ENCODE measurements around the gene MYL4.

Gene MYL4

DNA sequence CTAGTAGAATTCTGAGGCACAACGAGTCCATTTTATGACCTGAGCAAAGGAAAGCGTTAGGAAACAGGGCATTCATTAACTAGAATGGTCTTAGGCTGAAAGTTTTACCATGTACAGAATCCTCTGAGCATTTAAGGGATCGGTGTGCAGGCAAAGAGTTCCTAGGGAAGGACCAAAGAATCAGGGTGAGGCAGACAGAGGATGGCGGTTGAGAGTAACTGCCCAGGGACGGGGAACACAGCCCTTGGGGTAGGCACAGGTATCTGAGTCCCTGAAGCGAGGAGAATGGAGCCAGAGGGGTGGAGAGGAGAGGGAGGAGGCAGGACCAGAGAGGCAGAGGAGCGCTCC lies 30.4 kb downstream of the MYL4 start:
- no peaks in the 10 kb centered on the region for H3K9me3 Mint-ChIP-seq
- DNase-seq (no peak), ATAC-seq (no peak)
- H3K27ac Mint-ChIP-seq = peak overlapping the region in 1 of 2 donors; percentile 41
- H3K27me3 Mint-ChIP-seq = no peaks in the 10 kb centered on the region
- H3K4me1 Mint-ChIP-seq = peaks cover 13% of the 10 kb centered on the region
- no peak overlapping the region for H3K4me3 Mint-ChIP-seq

DNA sequence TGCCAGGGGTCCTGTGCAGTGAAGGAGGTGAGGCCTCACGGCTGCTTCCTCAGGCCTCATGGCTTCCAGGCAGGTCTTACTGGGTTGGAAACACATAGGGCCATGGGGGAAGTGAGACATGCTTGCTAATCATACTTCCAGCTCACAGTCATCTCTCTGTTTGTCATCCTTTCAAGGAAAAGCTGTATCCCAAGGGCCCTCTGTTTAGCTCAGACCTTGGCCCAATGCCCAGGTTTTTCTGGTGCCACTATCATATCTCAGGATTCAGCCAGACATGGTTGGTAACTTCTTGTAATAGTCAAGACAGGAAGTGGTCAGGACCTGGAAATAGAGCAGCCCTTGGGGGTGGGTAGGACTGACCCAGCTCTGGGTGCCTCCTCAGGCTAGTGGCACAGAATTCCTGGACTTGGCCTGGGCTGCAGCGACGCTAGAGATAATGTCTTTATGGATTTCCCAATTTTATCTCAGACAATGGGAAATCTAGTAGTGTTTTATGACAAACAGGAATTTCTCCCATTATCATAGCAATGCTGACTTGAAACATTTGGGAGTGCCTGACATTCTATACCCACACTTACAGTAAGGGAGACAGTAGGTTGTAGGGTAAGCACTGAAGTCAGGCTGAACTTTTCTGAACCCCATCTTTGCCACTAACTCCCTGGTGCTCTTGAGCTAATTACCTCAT lies 31.0 kb downstream of the MYL4 start:
- H3K9me3 Mint-ChIP-seq = no peaks in the 10 kb centered on the region
- peaks cover 13% of the 10 kb centered on the region for H3K4me1 Mint-ChIP-seq
- no peak for ATAC-seq
- no peak overlapping the region for H3K4me3 Mint-ChIP-seq
- DNase-seq = no peak
- H3K27ac Mint-ChIP-seq = no peak overlapping the region
- peaks cover 4% of the 10 kb centered on the region for H3K27me3 Mint-ChIP-seq

DNA sequence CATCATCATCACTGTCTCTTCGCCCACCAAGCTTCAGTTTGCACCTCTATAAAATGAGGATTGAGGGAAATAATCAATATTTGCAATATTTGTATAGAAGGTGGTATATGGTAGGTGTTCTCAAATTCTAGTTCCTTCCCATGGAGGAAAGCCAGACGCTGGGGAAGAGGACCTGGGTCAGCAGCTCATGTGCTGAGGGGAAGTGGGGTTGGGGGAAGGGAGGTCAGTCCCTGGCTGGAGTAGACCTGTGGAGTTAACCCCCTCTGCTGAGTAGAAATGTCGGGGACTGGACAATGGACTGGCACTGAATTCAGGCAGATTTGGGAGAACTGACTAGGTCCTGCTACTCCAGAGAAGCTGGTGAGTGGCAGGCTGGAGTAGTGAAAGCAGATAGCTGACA lies 31.7 kb downstream of the MYL4 start:
- Mint-ChIP-seq H3K27me3 (peaks cover 11% of the 10 kb centered on the region), H3K4me3 (no peak overlapping the region), H3K9me3 (no peaks in the 10 kb centered on the region), H3K27ac (no peak overlapping the region), H3K4me1 (peaks cover 13% of the 10 kb centered on the region)
- no peak for DNase-seq
- ATAC-seq = no peak

DNA sequence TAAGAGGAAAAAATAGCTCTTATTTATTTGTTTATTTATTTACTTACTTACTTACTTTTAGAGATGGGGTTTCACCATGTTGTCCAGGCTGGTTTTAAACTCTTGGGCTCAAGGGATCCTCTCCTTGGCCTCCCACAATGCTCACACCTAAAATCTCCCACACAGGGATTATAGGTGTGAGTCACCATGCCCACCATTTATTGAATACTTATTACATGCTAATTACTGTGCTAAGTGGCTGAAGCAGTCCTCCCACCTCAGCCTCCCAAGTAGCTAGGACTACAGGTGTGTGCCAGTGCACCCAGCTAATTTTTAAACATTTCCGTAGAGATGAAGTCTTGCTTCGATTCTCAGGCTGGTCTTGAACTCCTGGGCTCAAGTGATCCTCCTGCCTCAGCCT lies 33.5 kb downstream of the MYL4 start:
- Mint-ChIP-seq H3K27ac (no peak overlapping the region), H3K27me3 (peaks cover 22% of the 10 kb centered on the region), H3K9me3 (no peaks in the 10 kb centered on the region), H3K4me1 (peaks cover 13% of the 10 kb centered on the region), H3K4me3 (no peak overlapping the region)
- ATAC-seq = no peak
- no peak for DNase-seq

DNA sequence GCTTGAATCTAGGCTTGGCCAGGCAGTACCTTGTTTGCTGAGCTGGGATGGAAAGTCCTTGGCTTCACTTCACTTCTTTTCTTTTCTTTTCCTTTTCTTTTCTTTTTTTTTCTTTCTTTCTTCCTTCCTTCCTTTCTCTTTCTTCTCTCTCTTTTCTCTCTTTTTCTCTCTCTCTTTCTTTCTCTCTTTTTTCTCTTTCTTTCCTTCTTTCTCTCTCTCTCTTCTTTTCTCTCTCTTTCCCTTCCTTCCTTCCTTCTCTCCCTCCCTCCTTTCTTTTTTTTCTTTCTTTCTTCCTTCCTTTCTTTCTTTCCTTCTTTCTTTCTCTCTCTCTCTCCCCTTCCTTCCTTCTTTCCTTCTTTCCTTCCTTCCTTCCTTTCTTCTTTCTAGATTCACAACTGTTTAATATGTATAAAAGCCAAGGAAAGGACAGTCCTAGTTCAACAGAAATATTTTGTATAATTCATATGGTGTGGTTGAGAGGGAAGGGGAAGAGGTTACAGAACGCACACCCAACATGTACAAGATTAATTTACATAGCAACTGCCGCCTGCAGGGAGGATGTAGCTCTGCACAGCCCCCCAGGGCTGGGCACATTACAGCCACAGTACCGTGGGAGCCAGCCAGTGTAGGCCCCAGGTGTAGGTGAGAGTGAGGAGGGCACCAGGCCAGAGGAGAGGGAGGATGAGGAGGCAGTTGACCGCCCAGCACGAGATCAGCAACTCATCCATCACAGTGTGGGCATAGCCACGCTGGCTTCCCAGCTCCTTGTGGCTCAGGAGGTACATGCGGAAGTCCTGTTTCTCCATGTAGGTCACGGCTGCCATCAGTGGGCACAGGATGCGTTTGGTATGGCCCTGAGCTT lies 34.8 kb downstream of the MYL4 start:
- DNase-seq (no peak), ATAC-seq (no peak)
- Mint-ChIP-seq H3K27me3 (peaks cover 22% of the 10 kb centered on the region), H3K9me3 (no peaks in the 10 kb centered on the region), H3K4me3 (no peak overlapping the region), H3K27ac (no peak overlapping the region), H3K4me1 (peaks cover 13% of the 10 kb centered on the region)

DNA sequence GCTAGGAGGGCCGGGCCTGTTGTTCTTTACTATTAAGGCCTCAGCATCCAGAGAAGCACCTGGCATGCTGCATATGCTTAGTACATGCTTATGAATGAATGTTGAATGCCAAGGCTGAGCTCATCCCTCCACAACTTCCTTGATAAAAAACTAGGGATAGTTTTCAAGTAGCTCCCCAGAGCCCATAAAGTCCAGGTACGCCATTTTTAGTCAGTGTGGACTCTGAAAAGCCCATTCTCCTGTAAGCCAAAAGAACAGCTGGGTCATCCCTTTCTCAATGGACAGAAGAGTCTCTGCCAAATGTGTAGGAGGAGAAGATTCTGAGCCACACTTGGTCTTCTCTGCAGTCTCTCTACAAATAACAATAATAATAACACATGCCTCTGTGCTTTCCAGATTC lies 35.5 kb downstream of the MYL4 start:
- DNase-seq = no peak
- ATAC-seq = no peak
- H3K9me3 Mint-ChIP-seq = no peaks in the 10 kb centered on the region
- H3K27ac Mint-ChIP-seq = no peak overlapping the region
- no peak overlapping the region for H3K4me3 Mint-ChIP-seq
- H3K27me3 Mint-ChIP-seq = peaks cover 22% of the 10 kb centered on the region
- H3K4me1 Mint-ChIP-seq = peaks cover 9% of the 10 kb centered on the region

DNA sequence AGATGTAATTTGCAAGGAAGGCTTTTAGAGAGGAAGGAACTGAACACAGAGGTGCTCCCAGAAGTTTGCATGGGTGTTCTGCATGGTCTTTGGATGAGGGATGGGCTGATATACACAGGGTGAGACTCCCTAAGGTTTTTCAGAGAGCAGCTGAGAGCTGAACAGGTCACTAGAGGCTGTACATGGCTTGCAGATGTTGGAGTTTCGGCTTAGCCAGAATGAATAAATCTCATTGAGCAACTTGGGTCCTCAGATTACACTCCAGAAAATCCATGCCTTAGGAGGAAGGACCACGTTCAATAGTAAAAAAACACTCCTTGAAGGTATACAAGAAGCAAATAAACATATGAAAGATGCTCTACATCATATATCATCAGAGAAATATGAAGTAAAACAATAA lies 37.0 kb downstream of the MYL4 start:
- Mint-ChIP-seq H3K27me3 (peaks cover 29% of the 10 kb centered on the region), H3K27ac (no peak overlapping the region), H3K4me1 (no peaks in the 10 kb centered on the region), H3K9me3 (no peaks in the 10 kb centered on the region), H3K4me3 (no peak overlapping the region)
- no peak for ATAC-seq
- DNase-seq = no peak

DNA sequence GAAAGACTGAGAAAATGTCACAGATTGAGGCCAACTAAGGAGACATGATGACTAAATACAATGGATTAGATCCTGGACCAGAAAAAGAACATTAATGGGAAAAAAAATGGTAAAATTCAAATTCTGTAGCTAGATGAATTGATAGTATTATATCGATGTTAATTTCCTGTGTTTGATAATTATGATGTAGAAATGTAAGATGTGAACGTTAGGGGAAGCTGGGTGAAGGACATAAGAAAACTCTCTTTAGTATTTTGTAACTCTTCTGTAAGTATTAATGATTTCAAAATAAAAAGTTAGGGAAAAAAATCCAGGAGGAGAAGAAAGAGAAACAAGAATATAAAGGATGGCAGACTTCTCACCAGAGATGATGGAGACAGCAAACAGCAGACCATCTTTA lies 41.7 kb downstream of the MYL4 start:
- Mint-ChIP-seq H3K27ac (no peak overlapping the region), H3K4me3 (no peak overlapping the region), H3K4me1 (peaks cover 13% of the 10 kb centered on the region), H3K9me3 (no peaks in the 10 kb centered on the region), H3K27me3 (peaks cover 53% of the 10 kb centered on the region)
- ATAC-seq (no peak), DNase-seq (no peak)

DNA sequence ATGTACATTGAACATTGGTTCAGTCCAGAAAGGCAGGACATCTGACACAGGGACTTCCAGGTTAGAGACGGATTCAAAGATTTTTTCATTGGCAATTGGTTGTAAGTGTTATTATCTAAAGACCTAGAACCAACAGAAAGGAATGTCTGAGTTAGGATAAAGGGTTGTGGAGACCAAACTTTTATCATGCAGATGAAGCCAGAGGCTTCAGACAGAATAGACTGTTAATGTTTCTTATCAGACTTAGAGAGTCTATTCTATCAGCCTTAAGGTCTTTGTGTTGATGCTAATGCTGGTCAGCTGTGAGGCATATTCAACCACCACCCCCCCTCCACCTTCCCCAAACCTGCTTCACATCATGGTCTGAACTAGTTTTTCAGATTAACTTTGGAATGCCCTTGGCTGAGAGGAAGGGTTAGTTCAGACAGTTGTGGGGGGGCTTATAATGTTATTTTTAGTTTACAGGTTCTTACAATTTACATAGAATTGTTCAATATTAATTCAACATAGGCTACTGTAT lies 42.3 kb downstream of the MYL4 start:
- Mint-ChIP-seq H3K27ac (no peak overlapping the region), H3K4me3 (no peak overlapping the region), H3K27me3 (peaks cover 52% of the 10 kb centered on the region), H3K4me1 (peaks cover 13% of the 10 kb centered on the region), H3K9me3 (no peaks in the 10 kb centered on the region)
- ATAC-seq = no peak
- no peak for DNase-seq

DNA sequence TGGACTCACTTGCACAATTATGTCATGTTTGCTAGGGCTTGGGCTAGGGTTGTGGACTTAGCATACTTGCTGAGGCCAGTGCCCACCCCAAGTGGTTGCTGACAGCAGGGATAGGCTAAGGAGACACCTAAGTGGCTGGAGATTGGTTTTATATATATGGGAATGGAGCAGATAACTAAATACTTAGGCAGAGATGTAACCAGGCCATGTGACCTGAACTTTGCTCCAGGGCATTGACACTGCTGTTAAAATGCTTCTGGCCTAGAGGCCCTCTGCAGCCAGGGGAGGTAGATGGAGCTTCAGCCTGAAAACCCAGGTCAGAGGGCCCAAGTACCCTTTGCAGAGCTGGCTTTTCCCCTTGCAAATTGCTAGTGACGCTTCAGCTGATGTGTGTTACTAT lies 43.1 kb downstream of the MYL4 start:
- peaks cover 13% of the 10 kb centered on the region for H3K4me1 Mint-ChIP-seq
- DNase-seq = no peak
- H3K9me3 Mint-ChIP-seq = no peaks in the 10 kb centered on the region
- no peak overlapping the region for H3K27ac Mint-ChIP-seq
- ATAC-seq = no peak
- H3K4me3 Mint-ChIP-seq = no peak overlapping the region
- H3K27me3 Mint-ChIP-seq = peaks cover 55% of the 10 kb centered on the region

DNA sequence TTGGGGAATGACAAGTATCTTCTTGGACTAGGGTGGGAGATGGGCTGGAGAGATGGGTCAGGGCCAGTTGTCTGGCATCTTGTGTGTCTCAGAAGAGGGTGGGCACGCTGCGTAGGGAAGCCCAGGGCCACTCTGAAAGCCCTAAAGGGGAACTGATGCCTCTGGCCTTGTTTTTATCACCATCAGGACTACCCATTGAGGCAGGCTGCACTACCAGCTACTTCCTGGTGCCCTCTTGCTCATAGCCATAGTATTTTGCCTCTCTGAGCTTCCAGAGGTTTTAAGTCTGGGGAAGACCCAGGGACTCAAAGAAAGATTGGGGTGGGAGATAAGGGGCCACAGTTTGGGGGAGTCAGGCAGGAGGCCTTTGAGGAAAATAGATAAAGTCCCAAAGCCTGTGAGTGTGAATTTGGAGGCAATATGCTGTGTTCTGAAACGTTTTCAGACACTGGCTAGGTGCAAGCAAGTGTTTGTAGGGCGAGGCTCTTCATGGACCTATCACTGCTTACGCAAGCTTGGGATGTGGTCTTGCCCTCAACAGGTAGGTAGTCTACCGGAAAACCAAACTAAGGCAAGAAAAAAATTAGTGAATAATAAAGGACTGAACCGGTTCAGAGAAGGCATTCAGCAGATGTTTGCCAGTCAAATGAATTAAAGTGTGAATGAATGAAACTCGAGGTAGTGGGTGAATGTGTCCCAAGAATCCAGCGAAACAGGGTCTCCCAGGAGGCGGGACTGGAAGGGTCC lies 43.8 kb downstream of the MYL4 start:
- Mint-ChIP-seq H3K4me3 (peak overlapping the region; percentile 62 to 63), H3K9me3 (no peaks in the 10 kb centered on the region), H3K27me3 (peaks cover 63% of the 10 kb centered on the region), H3K27ac (no peak overlapping the region), H3K4me1 (peaks cover 18% of the 10 kb centered on the region)
- DNase-seq = no peak
- ATAC-seq = no peak

DNA sequence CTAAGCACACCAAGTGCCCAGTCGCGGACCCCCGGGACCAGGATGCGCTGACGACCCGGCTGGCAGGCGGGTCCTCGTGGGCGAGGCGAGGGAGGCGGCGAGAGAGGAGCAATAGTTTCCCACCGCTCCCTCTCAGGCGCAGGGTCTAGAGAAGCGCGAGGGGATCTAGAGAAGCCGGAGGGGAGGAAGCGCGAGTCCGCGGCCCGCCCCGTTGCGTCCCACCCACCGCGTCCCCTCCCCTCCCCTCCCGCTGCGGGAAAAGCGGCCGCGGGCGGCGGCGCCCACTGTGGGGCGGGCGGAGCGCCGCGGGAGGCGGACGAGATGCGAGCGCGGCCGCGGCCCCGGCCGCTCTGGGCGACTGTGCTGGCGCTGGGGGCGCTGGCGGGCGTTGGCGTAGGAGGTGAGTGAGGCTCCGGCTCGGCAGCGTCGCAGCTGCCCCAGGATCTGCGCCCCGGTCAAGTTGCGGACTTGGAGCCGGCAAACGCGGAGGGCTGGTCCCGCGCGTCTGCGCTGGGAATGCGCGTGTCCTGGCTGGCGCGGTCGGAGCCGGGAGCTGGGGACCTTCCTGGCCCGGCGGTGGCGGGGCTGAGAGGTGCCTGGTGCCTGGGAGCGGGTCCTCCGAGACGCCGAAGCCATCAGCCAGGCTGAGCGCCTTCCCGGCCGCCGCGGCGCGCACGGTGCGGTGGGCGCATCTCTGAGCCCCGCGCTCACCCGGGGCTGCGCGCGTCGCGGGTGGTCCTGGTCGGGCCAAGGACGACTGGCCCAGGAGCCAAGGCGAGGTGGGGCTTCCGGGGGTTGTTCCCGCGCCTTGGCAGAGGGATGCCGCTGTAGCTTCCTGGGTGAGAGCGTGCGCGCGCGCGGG lies 44.6 kb downstream of the MYL4 start, which contains the start of gene ITGB3:
Gene ITGB3 (plus strand): TSS at position 287 of the 862 bp plus-strand sequence. CDS start 35 bp downstream, at position 322.
- Mint-ChIP-seq H3K27me3 (peaks cover 71% of the 10 kb centered on the region), H3K27ac (peak within 1 kb of the TSS in 1 of 2 donors; percentile 23), H3K9me3 (no peaks in the 10 kb centered on the region), H3K4me3 (peak within 1 kb of the TSS; percentile 93 to 95), H3K4me1 (peaks cover 26% of the 10 kb centered on the region)
- peak; percentile 97 for ATAC-seq
- peak; percentile 68 to 69 for DNase-seq

DNA sequence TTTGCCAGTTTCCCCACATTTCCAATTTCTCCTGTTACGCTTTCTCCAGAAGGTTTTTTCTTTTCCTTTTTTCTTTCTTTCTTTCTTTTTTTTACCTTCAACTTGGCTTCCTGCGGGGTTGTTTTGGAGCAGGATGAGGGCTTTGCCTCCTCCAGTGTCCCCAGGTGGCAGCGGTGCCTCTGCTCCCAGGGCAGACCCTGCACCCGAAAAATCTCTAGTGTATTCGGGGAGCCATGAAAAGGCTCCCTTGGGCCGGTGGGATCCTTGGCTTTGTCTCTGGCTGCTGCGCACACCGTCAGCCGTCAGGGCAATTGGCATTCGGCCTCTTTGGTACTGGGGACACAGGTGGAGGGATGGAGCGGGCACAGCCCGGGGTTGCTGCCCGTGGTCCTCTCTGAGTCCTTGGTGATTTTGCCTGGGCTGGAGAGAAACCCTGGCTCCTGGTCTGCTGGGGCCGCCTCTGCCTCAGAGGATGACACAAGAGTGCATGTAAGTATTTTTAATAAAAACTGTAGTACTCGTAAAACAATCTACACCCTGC lies 45.3 kb downstream of the MYL4 start:
- Mint-ChIP-seq H3K9me3 (no peaks in the 10 kb centered on the region), H3K4me3 (peak overlapping the region; percentile 93 to 95), H3K27me3 (peaks cover 74% of the 10 kb centered on the region), H3K27ac (peak overlapping the region in 1 of 2 donors; percentile 23), H3K4me1 (peaks cover 27% of the 10 kb centered on the region)
- DNase-seq = no peak
- no peak for ATAC-seq

DNA sequence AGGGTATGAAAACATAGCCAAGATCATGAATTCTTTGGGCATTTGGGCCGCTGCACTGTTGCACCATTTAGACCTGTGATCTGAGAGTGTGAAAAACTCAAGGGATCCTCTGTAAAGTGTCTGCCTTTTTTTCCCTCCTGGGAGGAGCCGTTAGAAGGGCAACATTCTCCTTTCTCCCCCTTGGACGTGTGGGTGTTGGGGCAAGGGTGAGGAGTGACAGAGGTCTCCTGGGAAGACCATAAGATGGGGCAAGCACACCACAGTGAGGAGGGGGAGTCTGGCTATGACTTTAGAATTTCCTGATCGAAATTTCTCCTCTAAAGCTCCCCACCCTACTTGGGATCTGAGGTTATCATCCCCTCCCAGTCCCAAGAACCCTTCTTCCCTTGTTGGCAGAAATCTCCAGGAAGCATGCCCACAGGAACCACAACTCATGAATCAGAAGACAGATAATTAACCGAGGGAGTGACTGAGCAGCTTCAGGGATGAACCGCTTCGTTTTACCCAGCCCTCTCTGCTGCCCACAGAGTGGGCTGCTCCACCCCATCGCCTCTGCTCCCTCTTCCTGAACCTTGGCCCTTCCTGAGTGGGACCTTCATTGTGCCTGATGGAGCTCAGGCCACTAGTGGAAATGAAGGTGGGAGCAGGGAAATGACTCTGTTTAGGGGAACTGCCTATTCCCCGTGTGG lies 48.6 kb downstream of the MYL4 start:
- no peak for ATAC-seq
- Mint-ChIP-seq H3K27ac (no peak overlapping the region), H3K27me3 (peaks cover 61% of the 10 kb centered on the region), H3K4me1 (peaks cover 27% of the 10 kb centered on the region), H3K4me3 (no peak overlapping the region), H3K9me3 (no peaks in the 10 kb centered on the region)
- no peak for DNase-seq

Measured in stimulated activated naive CD8-positive, alpha-beta T cell treated with anti-CD3 and anti-CD28 coated beads, Interleukin-15, amount 100 ng/mL, for 72 hours (primary cell).